Right lobe of liver (tissue), 6 donors: Measurements from ENCODE around the gene HOMER1. TPM values are rescaled to one million over a fixed set of nuclear protein-coding genes. Genes with fewer than 3 reads are reported as not detected.

ENCODE experiments used
- ATAC-seq, 4 donors: fragments of 200-7000 bp; cut with Tn5 transposase; one replicate each; pipeline ENCODE4 v1.9.1; 2020; ENCODE audit warnings: mild to moderate bottlenecking in 4 of 4, moderate library complexity in 4 of 4
- DNase-seq, 3 donors: peaks; one replicate each; pipeline ENCODE4 v3.0.0-alpha.2; 2020
- H3K27ac ChIP-seq, 3 donors: fragments of 200-600 bp; one replicate each; pipeline ENCODE4 v1.8.0; 2022
- H3K27me3 ChIP-seq, 2 donors: fragments of 200-600 bp; one replicate each; pipeline ENCODE4 v1.8.0; 2022
- H3K36me3 ChIP-seq, 4 donors: fragments of 200-600 bp; sonication (generic) in 1 of 4; one replicate each; pipeline versions ENCODE4 v1.5.1 to v1.8.0; 2017 to 2022; ENCODE audit warnings: control low read depth in 1 of 4
- H3K4me1 ChIP-seq, 4 donors: fragments of 200-600 bp; sonication (generic) in 1 of 4; one replicate each; pipeline versions ENCODE4 v1.5.1 to v1.8.0; 2017 to 2022; ENCODE audit warnings: control low read depth in 1 of 4
- H3K4me3 ChIP-seq, 3 donors: fragments of 200-600 bp; one replicate each; pipeline ENCODE4 v1.8.0; 2022
- H3K9me3 ChIP-seq, 4 donors: fragments of 200-600 bp; sonication (generic) in 1 of 4; one replicate each; pipeline versions ENCODE4 v1.5.1 to v1.8.0; 2017 to 2022; ENCODE audit warnings: control low read depth in 1 of 4
- POLR2A ChIP-seq: fragments of 450-650 bp; IDR thresholded peaks from one replicate; pipeline ENCODE4 v1.6.1; 2017; ENCODE audit warnings: antibody characterized with exemption, mild to moderate bottlenecking
- WGBS: methylation state at CpG from one replicate; pipeline ENCODE4 v1.1.6; 2018; ENCODE audit warnings: low coverage, low lambda C conversion rate; ENCODE audit not compliant: insufficient coverage; ENCODE audit errors: missing lambda C conversion rate; 5-methylcytosine and 5-hydroxymethylcytosine counted together
- intact Hi-C, 2 donors: fragments of 100-400 bp; cut with DNase I; formaldehyde crosslinking; loops; one replicate each; pipeline versions ENCODE4 v1.11.2 to v1.14.1; 2022
- total RNA-seq, 6 experiments: library from RNA; depleted of rRNA in 2 of 6; stranded (reverse); fragments of >200 nt in 2 of 6; fragmentation: NEBNext Ultra II Directional in 3 of 6; extraction: Animal tissue kit (Norgen Biotek cat#: 25700) in 3 of 6; gene quantifications; one replicate each; pipeline versions ENCODE4 v1.1.0 to v1.2.4, GENCODE V29; 2016 to 2023
- TF ChIP-seq, protein P1 (sequence below), 4 donors: fragments of 200-600 bp in 3 of 4; fragments of 450-650 bp in 1 of 4; IDR thresholded peaks; one replicate each; pipeline versions ENCODE4 v1.5.1 to v1.8.0; 2016 to 2022; ENCODE audit warnings: antibody characterized with exemption in 4 of 4, mild to moderate bottlenecking in 2 of 4
- donor health status: DM: no; HTN: yes; CAD: no.
- donor health status: DM: no; HTN: no; CAD: no.
- donor health status: DM: no; HTN: no; CAD: no.
- donor health status: DM: no; HTN: yes; CAD: no.
- donor health status: DM: no; HTN: yes; CAD: no.

The HOMER1 gene
- total RNA-seq, 6 experiments from 2014 or later = 0.26 to 1.7 (median 1.2) TPM

DNA sequence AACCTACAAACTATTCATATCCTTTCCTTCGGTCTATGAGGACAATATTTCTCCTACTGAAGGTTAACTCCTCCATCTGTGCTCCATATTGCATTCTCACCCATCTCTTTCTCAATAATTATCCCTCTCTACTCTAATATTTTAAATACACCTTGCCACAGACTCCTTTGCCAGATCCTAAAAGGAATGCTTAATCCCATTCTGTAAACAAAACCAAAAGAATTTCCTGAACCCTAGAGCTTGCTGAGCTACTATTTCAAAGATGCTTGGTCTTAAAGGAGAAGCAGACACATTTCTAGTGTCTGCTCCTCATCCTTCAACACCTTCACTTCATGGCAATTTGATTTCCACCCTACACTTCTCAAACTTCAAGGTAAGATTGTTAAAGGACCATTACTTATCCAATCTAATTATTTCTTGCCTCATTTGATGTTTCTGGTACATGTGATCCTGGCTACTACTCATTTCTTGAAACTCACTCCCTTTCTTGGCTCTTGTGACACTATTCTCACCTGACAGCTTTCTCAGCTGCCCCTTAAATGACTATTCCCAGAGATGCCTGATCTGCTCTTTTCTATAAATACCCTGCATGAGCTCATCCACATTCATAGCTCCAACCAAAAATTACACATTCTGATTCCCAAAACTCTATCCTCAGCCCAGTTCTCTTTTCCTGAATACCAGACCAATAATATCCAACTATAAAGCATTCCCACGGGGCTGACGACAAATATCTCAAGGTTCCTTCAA lies 20.2 kb downstream of the HOMER1 start:
- DNase-seq (no peak), ATAC-seq (no peak)
- no peaks in the 10 kb centered on the region for H3K36me3 ChIP-seq
- H3K27me3 ChIP-seq = no peaks in the 10 kb centered on the region
- H3K9me3 ChIP-seq = no peaks in the 10 kb centered on the region
- H3K4me1 ChIP-seq = peaks cover 0 to 2% (median 0%) of the 10 kb centered on the region in 4 donors
- H3K27ac ChIP-seq = no peak overlapping the region
- no peak overlapping the region for H3K4me3 ChIP-seq
- WGBS = 86% methylated on average over 3 of the region's 3 CpGs
- no peak for TF ChIP-seq POLR2A
- TF ChIP-seq, protein P1, sequence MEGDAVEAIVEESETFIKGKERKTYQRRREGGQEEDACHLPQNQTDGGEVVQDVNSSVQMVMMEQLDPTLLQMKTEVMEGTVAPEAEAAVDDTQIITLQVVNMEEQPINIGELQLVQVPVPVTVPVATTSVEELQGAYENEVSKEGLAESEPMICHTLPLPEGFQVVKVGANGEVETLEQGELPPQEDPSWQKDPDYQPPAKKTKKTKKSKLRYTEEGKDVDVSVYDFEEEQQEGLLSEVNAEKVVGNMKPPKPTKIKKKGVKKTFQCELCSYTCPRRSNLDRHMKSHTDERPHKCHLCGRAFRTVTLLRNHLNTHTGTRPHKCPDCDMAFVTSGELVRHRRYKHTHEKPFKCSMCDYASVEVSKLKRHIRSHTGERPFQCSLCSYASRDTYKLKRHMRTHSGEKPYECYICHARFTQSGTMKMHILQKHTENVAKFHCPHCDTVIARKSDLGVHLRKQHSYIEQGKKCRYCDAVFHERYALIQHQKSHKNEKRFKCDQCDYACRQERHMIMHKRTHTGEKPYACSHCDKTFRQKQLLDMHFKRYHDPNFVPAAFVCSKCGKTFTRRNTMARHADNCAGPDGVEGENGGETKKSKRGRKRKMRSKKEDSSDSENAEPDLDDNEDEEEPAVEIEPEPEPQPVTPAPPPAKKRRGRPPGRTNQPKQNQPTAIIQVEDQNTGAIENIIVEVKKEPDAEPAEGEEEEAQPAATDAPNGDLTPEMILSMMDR (IDR thresholded peaks at IDR 0.05) = no peak
- intact Hi-C loops = no loop called here

DNA sequence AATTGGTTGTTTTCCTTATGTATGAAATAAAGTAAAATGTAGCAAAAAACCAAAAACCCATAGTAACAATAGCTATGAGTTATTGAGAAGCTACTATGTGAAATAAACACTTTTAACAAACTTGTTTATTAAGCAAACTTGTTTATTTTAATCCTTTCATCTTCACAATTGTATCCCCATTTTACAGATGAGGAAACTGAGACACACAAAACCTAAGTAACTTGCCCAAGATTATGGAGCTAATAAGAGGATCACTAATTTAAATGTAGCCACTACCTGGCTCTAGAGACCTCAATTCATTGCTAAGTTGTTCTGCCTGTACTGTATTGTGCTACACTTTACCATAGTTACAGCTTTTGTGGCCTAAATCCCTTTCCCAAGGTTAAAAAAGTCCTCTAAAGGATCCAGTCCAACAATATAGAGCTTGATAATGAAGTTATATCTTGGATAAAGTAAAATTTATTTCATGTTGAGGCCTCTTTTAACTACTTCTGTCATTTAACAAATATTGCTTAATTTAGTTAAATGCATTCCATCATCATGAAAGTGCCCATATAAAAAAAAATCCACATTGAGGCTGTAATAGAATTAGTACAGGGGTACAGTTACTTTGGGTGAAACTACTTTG lies 22.1 kb downstream of the HOMER1 start:
- TF ChIP-seq, protein P1 (IDR thresholded peaks at IDR 0.05) = no peak
- TF ChIP-seq POLR2A = no peak
- no peak for DNase-seq
- intact Hi-C loops = no loop called here
- Histone ChIP-seq H3K4me1 (peaks cover 0 to 2% (median 0%) of the 10 kb centered on the region in 4 donors), H3K27me3 (no peaks in the 10 kb centered on the region), H3K36me3 (no peaks in the 10 kb centered on the region), H3K4me3 (no peak overlapping the region), H3K27ac (no peak overlapping the region), H3K9me3 (no peaks in the 10 kb centered on the region)
- ATAC-seq = no peak

DNA sequence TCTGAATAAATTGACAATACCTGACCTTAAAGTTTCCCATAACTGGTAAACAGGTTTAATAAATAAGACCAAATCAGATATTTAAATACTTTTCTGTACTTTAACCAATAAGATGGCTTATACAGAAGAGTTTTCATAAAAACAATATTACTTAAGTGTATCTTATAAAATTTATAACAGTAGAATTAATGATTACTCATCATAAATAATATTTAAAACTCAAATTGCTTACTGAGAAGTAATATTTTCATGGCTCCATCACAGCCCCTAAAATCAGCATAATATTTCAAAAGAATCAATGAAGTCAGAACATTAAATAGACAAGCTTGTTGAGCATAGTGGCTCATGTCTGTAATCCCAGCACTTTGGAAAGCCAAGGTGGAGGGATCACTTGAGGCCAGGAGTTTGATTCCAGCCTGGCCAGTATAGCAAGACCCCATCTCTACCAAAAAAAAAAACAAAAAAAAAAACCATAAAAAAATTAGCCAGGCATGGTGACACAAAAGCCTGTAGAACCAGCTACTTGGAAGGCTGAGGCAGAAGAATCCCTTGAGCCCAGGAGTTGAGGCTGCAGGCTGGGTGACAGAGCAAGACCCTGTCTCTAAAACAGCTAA lies 23.5 kb downstream of the HOMER1 start:
- intact Hi-C loops = no loop called here
- no peaks in the 10 kb centered on the region for H3K27me3 ChIP-seq
- H3K4me3 ChIP-seq = no peak overlapping the region
- DNase-seq = no peak
- H3K27ac ChIP-seq = no peak overlapping the region
- H3K36me3 ChIP-seq = no peaks in the 10 kb centered on the region
- H3K4me1 ChIP-seq = no peaks in the 10 kb centered on the region
- no peaks in the 10 kb centered on the region for H3K9me3 ChIP-seq
- TF ChIP-seq, protein P1 (IDR thresholded peaks at IDR 0.05) = no peak
- no peak for TF ChIP-seq POLR2A
- ATAC-seq = no peak

DNA sequence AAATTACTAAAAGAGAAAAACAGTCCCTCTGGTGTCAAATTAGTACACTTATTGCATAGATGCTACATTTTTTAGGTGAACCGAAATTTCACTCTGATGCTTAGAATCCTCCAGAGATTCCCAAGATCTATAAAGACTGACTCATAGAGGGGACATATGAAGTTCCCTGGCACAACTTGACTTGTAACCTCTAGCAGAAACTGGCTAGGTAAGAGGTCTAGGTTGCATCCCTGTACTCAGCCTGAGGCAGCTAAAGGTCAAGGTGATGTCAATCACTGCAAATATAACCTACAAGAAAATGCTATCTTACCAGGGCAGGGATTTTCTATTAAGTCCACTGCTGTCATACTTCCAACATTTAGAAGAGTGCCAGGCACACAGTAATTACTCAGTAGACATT lies 24.2 kb downstream of the HOMER1 start:
- TF ChIP-seq, protein P1 (IDR thresholded peaks at IDR 0.05) = no peak
- no peak for TF ChIP-seq POLR2A
- H3K4me3 ChIP-seq = no peak overlapping the region
- no peak overlapping the region for H3K27ac ChIP-seq
- intact Hi-C loops = no loop called here
- H3K9me3 ChIP-seq = no peaks in the 10 kb centered on the region
- ATAC-seq (no peak), DNase-seq (no peak)
- 80% methylated on average over 1 of the region's 1 CpG for WGBS
- H3K4me1 ChIP-seq = no peaks in the 10 kb centered on the region
- H3K36me3 ChIP-seq = no peaks in the 10 kb centered on the region
- no peaks in the 10 kb centered on the region for H3K27me3 ChIP-seq
